Measurements from ENCODE around the gene POGK.
"Not testable (repeated sequence)": the region's sequence is repeated elsewhere in the genome, so short reads cannot be mapped to it uniquely, and the experiment has no call there.

Gene POGK

GRCh38 chr1:166855558-166855957 is 16.3 kb downstream of the POGK start:
- no peak for DNase-seq (ENCODE audit: low read depth)

GRCh38 chr1:166857995-166858394 is 18.7 kb downstream of the POGK start:
- no peak for DNase-seq (ENCODE audit: low read depth)

- DNase-seq (ENCODE audit: low read depth), result no peak
Observed at GRCh38 chr1:166858726-166859419, 19.6 kb downstream of the POGK start.

GRCh38 chr1:166859597-166859996 is 20.3 kb downstream of the POGK start:
- DNase-seq (ENCODE audit: low read depth), result no peak

- no peak for DNase-seq (ENCODE audit: low read depth)
Observed at GRCh38 chr1:166865926-166866325, 26.7 kb downstream of the POGK start.

- no peak for DNase-seq (ENCODE audit: low read depth)
Observed at GRCh38 chr1:166868639-166869038, 29.4 kb downstream of the POGK start.

GRCh38 chr1:166869318-166870099 is 30.2 kb downstream of the POGK start:
- no peak for DNase-seq (ENCODE audit: low read depth)

GRCh38 chr1:166870584-166870983 is 31.3 kb downstream of the POGK start:
- no peak for DNase-seq (ENCODE audit: low read depth)

- no peak for DNase-seq (ENCODE audit: low read depth)
Observed at GRCh38 chr1:166874464-166874863, 35.2 kb downstream of the POGK start.

- no peak for DNase-seq (ENCODE audit: low read depth)
Observed at GRCh38 chr1:166875302-166875733, 36.0 kb downstream of the POGK start.

GRCh38 chr1:166875734-166876539 is 36.7 kb downstream of the POGK start, which contains the start of gene TADA1:
TSS of gene TADA1 (minus strand) at chr1:166876264. CDS start at chr1:166876233, 31 bp downstream.
- DNase-seq (ENCODE audit: low read depth), result peak; percentile 98

GRCh38 chr1:166876540-166876838 is 37.2 kb downstream of the POGK start:
- DNase-seq (ENCODE audit: low read depth), result no peak

- not testable (repeated sequence) for DNase-seq (ENCODE audit: low read depth)
Observed at GRCh38 chr1:166878173-166878917, 39.1 kb downstream of the POGK start.

GRCh38 chr1:166882893-166883292 is 43.6 kb downstream of the POGK start:
- DNase-seq (ENCODE audit: low read depth), result no peak

- DNase-seq (ENCODE audit: low read depth), result peak; percentile 11
Observed at GRCh38 chr1:166884040-166884642, 44.9 kb downstream of the POGK start.

GRCh38 chr1:166884971-166885370 is 45.7 kb downstream of the POGK start:
- DNase-seq (ENCODE audit: low read depth), result no peak

- no peak for DNase-seq (ENCODE audit: low read depth)
Observed at GRCh38 chr1:166888373-166889111, 49.3 kb downstream of the POGK start.

- DNase-seq (ENCODE audit: low read depth), result no peak
Observed at GRCh38 chr1:166889776-166890175, 50.5 kb downstream of the POGK start.

- no peak for DNase-seq (ENCODE audit: low read depth)
Observed at GRCh38 chr1:166895766-166896165, 56.5 kb downstream of the POGK start.

GRCh38 chr1:166899769-166900168 is 60.5 kb downstream of the POGK start:
- no peak for DNase-seq (ENCODE audit: low read depth)

- no peak for DNase-seq (ENCODE audit: low read depth)
Observed at GRCh38 chr1:166900987-166901386, 61.7 kb downstream of the POGK start.
